ENCODE measurements around the gene KCNJ12.
"Not testable (repeated sequence)": the region's sequence is repeated elsewhere in the genome, so short reads cannot be mapped to it uniquely, and the experiment has no call there.

KCNJ12 gene

GRCh38 chr17:21409971-21410370 lies 33.8 kb downstream of the KCNJ12 start:
- not testable (repeated sequence) for H3K27ac ChIP-seq

GRCh38 chr17:21410371-21410770 lies 34.2 kb downstream of the KCNJ12 start:
- not testable (repeated sequence) for H3K27ac ChIP-seq

- not testable (repeated sequence) for H3K27ac ChIP-seq
Measured at GRCh38 chr17:21410906-21411678, 34.9 kb downstream of the KCNJ12 start.

GRCh38 chr17:21411679-21412205 lies 35.6 kb downstream of the KCNJ12 start:
- H3K27ac ChIP-seq, result not testable (repeated sequence)

- not testable (repeated sequence) for H3K27ac ChIP-seq
Measured at GRCh38 chr17:21412207-21412681, 36.1 kb downstream of the KCNJ12 start.

- not testable (repeated sequence) for H3K27ac ChIP-seq
Measured at GRCh38 chr17:21413570-21414279, 37.6 kb downstream of the KCNJ12 start.

GRCh38 chr17:21414616-21415015 lies 38.5 kb downstream of the KCNJ12 start:
- H3K27ac ChIP-seq, result not testable (repeated sequence)

- not testable (repeated sequence) for H3K27ac ChIP-seq
Measured at GRCh38 chr17:21415166-21415990, 39.2 kb downstream of the KCNJ12 start.

GRCh38 chr17:21416471-21416981 lies 40.4 kb downstream of the KCNJ12 start:
- not testable (repeated sequence) for H3K27ac ChIP-seq

- H3K27ac ChIP-seq, result not testable (repeated sequence)
Measured at GRCh38 chr17:21417349-21417748, 41.2 kb downstream of the KCNJ12 start.

- TF ChIP-seq CTCF (conservative IDR thresholded peaks at IDR 0.05), result no peak
- H3K27ac ChIP-seq, result no peak overlapping the region
Measured at GRCh38 chr17:21417921-21418320, 41.8 kb downstream of the KCNJ12 start.

GRCh38 chr17:21418446-21419298 lies 42.5 kb downstream of the KCNJ12 start:
- H3K27ac ChIP-seq, result no peak overlapping the region
- TF ChIP-seq CTCF (conservative IDR thresholded peaks at IDR 0.05), result no peak

Data from VCaP (cell line).